GM18907 (cell line): ENCODE measurements around the gene AGRN.
"Not testable (repeated sequence)": the region's sequence is repeated elsewhere in the genome, so short reads cannot be mapped to it uniquely, and the experiment has no call there.

Experiments used
- ATAC-seq: cut with Tn5 transposase; IDR thresholded peaks from one replicate; pipeline ENCODE4 v1.9.1; 2021; ENCODE audit warnings: mild to moderate bottlenecking, moderate library complexity; ENCODE audit not compliant: unreplicated experiment

The AGRN gene

DNA sequence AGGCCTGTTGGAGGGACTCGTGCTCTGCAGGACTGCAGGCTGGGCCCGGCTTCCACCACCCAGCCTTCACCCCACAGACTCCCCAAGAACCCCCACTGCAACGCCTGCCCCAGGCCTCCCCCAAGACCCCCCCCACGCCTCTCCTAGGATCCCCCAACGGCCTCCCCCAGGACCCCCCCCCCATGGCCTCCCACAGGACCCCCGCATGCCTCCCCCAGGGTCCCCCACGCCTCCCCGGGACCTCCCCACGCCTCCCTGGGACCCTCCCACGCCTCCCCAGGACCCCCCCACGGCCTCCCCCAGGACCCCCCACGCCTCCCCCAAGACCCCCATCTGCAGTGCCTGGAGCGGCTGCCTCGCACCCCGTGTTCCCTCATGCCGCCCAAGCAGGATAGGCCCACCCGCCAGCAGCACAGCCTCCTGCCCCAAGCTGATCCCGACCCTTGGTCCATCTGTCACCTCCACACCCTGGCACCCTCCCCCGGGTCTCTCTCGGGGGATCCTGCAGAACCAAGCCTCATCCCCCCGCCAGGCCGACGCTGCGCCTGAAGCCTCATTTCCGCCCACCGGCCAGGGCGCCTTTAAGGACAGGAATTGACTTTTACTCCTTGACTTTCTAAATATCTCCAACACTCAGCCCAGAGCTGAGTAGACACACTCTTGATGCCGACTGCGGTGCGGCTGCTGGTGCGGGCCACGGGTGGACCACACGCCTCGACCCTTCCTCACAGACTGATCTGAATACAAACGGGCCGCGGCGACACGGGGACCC is 68.3 kb downstream of the AGRN start:
- no peak for ATAC-seq

GRCh38 chr1:1088801-1089680 is 69.1 kb downstream of the AGRN start:
- ATAC-seq, result no peak

DNA sequence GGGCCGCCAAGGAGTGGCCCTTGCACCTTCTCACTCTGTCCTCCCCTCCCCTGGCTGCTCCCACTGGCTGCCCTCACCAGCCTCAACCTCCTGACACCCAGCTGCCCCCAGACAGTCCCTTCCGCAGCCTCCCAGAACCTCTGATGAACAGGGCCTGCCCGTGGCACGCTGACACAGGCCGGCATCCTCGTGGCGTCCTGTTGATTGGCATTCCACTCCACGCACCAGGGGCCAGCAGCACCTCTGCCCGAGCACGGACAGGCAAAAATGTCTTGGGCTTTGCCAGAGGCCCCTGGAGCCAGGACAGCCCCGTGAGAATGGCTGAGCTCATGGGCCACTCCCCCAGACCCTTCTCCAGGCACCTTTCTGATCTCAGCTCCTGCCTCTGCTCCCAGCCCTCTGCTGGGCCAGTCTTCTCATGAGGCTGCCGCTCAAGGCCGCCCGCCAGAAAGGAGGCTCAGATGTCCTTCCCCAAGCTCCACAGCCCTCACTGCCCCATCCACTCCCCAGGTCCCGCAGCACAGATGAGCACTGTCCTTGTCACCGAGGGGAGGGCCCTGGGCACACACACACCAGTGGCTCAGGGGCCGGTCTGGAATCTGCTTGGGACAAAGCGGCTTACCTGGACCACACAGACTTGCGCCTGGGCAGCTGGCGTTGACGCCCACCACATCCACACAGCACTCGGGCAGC is 70.0 kb downstream of the AGRN start:
- ATAC-seq, result no peak

DNA sequence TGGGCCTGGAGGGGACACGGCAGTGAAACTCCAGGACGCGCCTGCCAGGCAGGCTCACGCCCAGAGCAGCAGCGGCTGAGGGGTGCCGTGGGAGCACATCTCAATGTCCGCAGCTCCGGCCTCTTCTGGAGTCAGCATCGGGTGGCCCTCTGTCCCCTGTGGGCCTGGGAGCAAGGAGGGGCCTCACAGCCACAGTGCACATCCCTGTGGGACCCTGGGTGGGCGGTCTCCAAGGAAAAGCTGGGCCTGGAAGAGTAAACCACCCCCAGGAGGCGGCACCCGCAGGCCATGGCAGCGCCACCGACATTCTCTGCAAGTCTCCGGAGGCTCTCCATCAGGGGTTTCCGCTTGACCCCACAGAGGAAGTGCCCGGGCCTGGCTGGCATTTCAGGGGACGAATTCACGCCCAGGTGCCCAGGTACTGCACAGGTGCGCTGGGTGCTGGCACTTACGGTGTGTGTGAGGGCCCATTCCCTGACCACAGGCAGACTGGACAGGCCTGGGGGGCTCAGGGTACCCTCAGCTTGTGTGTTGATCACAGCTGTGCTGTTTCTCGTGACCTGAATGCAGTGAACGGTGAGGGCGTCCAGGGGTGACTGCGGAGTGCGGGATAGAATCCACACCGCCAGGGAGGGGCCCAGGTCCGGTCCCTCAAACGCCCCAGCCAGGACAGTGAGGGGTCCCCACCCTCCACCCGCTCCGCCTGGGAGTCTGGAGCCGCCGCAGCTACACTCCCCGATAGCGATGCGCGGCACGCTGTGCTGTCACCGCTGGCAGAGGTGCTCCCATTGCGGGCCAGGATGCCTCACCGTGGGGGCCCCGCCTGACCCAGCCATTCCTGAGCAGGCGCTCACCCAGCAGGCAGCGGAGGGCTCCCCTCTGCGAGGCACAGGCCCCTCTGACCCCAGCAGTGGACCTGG is 70.8 kb downstream of the AGRN start:
- ATAC-seq, result no peak

- ATAC-seq, result no peak
Measured at GRCh38 chr1:1091344-1092148, 71.6 kb downstream of the AGRN start.

DNA sequence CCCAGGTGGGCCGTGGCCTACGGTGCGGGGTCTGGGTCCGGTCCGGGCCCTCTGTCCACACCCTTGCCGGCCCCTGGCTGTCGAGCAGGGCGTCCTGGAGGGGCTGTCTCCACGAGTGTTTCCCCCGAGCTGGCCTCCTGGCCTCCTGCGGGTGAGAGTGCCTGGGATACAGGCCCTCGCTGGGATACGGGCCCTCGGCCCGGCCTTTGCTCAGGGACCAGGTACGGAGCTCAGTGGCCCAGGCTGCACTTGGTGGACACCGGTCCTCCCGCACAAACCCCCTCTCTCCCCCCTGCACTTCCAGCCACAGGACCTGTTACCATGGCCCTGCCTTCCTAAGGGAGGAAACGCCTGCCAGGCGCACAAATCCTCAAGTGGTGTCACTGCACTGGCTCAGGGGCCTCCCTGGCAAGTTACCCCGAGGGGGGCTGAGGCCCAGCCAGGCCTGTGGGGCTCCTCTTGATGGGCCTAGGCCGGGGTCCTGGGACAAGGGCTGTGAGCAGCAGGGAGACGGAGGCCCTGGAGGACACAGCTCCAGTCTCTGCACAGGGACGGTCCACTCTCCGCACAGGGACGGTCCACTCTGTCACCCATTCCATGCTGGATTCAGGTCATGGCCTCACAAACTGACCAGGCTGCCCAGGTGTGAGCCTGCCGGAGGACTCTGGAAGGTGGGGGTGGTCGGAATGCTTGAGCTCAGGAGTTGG is 72.4 kb downstream of the AGRN start:
- ATAC-seq, result no peak

DNA sequence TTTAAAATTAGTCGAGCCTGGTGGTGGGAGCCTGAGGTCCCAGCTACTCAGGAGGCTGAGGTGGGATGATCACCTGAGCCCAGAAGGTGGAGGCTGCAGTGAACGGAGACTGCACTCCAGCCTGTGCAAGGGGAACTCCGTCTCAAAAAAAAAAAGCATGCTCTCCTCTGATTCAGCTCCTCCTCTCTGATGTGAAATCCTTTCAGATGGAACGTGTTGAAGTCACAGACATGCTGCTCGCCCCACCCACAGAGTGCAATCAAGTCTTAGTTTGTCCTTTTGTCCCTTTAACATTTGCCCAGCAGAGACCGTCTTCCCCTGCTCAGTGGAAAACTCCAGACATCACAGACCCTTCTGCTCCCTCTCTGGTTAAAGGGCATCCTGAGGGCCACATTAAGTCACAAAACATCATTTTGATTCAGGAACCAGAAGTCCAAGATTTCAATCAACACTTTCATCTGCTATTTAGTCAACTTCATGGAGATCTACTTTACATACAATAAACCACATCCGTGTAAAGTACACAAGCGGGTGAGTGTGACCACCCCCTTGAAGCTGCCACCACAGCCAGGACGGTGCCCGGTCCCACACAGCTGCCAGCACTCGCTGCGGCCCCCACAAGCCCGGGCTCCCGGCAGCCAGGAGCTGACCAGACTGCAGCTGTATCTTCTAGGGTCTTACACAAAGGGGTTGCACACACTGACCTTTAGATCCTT is 73.1 kb downstream of the AGRN start:
- no peak for ATAC-seq

DNA sequence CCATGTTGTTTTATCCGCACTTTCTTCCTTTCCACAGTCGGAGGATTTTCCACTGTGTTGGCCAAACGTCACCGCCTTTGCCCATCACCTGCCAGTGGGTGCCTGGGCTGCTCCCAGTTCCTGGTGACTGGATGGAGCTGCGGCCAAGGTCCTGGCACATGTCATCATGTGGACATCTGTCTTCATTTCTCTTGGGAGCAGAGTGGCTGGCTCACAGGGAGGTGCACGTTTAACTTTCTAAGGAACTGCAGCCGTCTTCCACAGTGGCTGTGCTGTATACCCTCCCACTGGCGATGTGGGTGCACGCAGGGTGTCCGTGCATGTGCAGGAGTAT is 73.7 kb downstream of the AGRN start:
- no peak for ATAC-seq

DNA sequence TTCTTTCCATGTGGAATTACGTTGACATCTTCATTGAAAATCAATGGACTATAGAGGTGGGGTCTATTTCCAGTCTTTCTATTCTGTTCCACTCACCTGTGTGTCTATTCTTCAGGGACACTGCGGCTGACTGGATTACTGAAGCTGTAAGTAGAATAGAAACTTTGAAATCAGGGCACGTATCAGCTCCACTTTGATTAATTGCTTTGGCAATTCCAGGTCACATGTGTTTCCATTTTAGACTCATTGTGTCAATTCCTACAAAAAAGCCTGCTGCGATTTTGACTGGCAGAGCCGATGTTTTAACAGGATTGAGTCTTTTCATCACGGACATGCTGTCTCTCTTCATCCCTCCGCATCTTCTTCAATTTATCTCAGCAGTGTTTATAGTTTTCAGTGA is 75.1 kb downstream of the AGRN start:
- ATAC-seq, result no peak

GRCh38 chr1:1096136-1096535 is 76.2 kb downstream of the AGRN start:
- ATAC-seq, result not testable (repeated sequence)

GRCh38 chr1:1098681-1099421 is 78.9 kb downstream of the AGRN start:
- no peak for ATAC-seq

DNA sequence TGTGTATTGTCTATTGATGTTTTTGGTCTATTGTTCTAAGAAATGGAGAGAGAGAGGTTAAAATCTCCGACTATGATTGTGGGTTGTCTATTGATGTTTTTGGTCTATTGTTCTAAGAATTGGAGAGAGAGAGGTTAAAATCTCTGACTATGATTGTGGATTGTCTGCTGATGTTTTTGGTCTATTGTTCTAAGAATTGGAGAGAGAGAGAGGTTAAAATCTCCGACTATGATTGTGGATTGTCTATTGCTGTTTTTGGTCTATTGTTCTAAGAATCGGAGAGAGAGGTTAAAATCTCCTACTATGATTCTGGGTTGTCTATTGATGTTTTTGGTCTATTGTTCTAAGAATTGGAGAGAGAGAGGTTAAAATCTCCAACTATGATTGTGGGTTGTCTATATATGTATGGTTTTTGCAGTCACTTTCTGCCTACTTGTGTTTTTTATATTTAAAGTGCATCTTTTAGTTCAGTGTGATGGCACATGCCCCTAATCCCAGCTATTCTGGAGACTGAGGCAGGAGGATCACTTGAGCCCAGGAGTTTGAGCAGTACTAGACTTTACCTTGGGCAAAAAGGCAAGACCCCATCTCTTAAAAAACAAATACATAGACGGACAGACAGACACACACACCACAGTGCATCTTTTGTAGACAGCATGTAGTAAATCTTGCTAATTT is 79.7 kb downstream of the AGRN start:
- ATAC-seq, result no peak

DNA sequence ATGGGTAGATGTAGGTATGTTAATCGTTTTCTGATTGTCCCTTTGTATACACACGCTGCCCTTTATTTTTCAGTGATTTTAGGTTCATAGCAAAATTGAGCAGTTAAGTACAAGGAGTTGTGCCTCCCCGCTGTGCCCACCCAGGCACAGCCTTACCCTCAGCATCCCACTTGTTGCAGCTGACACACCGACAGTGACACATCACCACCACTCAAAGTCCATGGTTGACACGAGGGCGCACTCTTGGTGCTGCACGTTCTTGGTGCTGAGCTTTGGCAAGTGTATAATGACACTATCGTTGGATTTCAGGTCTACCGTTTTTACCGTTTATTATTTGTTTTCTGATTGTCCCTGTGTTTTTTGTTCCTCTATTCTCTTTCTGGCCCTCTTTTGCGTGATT is 80.4 kb downstream of the AGRN start:
- no peak for ATAC-seq

DNA sequence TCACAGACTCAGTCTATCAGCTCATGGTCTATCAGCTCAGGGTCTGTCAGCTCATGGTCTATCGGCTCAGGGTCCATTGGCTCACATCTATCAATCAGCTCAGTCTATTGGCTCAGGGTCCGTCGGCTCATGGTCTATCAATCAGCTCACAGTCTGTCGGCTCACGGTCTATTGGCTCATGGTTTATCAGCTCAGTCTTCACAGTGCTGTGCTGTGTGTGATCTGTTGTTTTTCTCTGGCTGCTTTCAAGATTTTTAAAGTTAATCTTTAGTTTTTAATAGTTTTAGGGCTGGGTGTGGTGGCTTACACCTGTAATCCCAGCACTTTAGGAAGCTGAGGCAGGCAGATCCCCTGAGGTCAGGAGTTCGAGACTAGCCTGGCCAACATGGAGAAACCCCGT is 81.6 kb downstream of the AGRN start:
- ATAC-seq, result no peak

GRCh38 chr1:1104152-1104551 is 84.2 kb downstream of the AGRN start:
- ATAC-seq, result not testable (repeated sequence)
